ENCODE measurements around the gene RNF32.
"Not testable (repeated sequence)": the region's sequence is repeated elsewhere in the genome, so short reads cannot be mapped to it uniquely, and the experiment has no call there.

RNF32 gene

DNA sequence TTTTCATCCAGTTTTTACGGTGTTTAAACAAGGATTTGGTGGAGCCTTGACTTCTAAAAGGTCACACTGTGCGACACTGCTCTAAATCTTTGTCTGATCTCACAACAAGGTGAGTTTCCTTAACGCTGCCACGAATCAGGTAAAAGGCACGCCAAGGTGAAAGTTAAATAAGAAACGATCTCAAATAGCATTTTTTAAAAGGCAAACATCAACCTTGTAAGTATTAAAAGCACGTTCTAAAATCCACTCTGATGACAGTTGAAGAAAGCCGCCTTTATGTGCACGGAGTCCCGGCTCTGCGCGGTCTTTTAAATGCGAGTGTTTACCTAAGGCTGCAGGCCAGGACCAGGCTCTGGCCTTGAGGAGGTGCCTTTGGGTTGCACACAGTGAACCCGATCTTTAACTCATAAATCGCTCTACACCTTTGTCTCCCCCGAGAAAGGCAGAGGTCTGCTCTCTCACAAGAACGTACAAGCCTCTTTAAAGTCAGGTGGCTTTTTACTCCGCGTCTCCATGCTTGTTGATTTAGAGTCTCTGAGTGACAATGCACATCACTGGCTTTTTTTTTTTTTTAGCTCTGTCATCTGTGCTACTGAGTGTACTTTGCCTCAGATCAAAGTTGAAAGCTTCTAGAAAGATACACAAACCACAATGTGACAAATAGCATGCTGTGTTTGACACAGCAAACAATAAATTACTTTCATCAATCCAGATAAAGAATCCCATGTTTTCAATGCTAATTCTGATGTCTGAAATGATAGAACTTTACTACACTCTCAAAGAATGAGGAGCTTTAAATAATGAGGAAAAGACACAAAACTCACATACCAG, 25.9 kb upstream of the RNF32 start:
- DNase-seq: no peak

DNA sequence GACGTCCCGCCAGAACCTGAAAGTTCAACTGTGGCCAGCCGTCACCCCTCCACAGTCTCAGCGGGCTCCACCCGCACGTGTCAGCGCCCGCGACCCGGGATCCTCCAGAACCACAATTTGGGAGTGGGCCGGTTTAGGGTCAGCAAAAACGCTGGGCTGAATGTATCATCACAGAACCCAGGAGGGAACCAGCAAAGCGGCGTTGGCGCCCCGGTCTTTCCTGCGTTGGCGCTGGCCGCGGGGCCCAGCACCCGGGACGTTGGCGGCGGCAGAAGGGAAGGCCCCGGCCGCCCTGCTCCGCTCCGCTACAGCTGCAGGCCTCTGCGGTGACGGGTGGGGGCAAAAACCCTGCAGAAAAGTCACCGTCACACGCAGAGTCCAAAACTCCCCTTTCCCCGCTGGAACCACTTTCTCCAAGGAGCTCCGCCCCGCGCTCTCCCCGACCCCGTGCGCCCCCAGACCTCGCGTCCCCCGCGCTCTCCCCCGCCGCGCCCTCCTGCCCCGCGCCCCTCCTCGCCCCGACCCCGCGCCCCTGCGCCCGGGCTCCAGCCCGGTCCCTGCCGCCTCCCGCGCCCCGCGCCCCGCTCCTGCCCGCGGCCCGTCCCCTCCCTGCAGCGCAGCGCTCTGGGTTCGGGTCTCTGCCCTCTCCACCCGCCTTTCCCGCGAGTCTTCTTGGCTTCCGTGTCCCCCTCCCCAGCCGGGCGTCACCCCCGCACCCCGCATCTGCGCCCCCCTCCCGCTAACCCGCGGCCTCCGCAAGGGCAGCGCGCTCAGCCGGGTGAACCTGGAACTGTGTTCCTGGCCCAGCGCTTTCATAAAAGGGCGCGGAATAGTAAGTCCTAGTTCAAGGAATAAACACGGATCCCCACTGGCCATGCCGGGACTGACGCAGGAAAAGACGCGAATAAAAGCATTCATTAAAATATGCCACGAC, 24.0 kb upstream of the RNF32 start:
- no peak for DNase-seq

DNA sequence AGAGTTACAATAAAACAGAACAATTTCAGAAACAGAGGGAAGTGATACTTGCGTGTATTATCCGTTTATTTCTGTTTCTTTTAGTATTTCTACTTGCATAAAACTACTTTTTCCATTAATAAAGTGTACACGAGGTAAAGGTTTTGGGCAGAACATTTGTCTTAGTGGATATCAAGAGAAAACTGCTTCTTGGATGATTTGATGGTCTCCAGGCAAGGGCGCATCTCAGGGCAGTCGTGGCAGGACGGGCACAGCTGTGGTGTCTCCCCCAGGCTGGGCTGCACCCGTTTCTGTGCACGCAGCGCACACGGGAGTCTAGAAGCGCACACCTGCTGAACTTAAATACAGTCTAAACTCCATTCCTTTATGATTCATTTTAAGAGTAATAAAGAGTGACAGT, 23.4 kb upstream of the RNF32 start:
- no peak for DNase-seq

DNA sequence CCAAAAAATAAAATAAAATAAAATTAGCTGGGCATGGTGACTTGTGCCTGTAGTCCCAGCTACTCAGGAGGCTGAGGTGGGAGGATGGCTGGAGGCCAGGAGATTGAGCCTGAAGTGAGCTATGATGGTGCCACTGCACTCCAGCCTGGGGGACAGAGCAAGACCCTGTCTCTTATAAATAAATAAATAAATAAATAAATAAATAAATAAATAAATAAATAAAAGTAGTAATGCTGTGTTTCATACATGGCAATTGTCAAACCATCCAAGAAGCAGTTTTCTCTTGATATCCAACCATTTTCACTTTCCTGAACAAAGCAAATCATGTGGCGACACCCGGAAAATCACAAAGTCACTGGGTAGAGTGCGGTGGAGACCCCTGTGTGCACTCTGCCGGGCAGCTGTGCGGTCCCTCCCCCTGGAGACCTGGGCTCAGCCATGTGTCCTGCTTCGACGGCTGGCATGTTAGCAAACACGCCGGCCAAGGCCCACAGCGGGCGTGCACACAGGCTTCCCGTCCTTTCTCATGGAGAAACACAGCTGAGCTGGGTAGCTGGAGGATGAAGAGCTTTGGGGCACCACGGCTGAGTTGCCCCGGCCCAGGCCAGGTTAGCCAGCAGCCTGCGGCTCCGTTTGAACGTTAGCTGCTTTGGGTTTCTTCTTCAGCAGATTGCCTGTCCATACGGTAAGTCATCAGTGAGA, 22.3 kb upstream of the RNF32 start:
- no peak for DNase-seq

DNA sequence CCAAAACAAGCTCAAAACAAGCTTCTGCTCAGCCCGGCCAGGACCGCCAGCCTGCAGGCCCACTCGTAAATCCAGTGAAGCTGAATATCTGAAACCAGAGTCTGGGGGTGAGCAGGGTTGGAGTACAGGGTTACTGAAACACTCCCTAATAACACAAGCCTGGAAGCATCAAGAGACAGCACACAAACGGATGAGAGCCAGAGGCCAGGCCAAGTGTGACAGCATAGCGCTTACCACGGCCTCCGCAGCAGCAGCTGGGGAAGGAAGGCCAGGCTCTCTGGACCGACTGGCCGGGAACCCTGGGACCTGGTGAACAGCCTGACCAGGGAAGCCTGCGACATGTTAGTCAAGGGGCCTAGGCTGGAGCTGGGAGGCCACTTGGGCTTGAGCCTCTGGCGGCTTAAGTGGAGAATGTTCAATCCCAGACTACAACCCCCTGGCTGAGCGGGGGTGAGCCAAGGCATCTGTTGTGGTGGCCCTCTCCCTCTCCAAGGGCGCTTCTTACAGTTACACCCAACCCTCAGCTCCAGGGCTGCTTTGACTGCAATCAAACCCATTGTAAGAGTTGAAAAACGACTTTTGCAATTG, 21.7 kb upstream of the RNF32 start:
- no peak for DNase-seq

DNA sequence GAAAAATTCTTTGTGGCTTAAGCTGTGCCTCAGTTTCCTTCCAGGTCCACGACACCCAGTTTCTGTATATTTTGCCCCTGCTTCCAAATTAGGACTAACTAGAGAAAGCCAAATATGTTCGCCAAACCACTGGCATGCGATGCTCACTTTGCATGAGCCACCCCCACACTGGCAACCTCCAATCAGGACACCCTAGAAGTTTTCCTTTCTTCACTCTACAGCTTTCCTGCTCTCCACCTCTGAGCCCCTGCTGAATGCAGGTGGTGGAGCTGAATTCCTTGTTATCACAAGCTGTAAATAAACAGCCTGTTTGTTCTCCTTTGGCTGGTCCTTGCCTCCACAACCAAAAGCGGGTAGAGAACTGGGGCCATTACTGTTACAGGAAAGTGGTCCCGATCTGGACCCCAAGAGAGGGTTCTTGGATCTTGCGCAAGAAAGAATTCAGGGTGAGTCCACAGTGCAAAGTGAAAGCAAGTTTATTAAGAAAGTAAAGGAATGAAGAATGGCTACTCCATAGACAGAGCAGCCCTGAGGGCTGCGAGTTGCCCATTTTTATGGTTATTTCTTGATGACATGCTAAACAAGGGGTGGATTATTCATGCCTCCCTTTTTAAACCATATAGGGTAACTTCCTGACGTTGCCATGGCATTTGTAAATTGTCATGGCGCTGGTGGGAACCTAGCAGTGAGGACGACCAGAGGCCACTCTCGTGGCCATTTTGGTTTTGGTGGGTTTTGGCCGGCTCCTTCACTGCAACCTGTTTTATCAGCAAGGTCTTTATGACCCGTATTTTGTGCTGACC, 20.9 kb upstream of the RNF32 start:
- DNase-seq: not testable (repeated sequence)

- DNase-seq: no peak
Measured at GRCh38 chr7:156620291-156620675, 20.3 kb upstream of the RNF32 start.

DNA sequence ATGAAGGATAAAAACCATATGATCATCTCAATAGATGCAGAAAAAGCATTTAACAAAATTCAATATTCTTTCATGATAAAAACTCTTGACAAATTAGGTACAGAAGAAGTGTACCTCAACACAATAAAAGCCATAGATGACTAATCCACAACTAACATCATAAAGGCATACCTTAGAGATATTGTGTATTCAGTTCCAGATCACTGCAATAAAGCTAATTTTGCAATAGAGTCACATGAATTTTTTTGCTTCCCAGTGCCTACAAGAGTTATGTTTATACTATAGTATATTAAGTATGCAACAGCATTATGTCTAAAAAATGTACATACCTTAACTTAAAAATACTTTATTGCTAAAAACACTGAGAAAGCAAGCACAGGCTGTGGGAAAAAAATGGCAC, 18.9 kb upstream of the RNF32 start:
- DNase-seq: no peak

DNA sequence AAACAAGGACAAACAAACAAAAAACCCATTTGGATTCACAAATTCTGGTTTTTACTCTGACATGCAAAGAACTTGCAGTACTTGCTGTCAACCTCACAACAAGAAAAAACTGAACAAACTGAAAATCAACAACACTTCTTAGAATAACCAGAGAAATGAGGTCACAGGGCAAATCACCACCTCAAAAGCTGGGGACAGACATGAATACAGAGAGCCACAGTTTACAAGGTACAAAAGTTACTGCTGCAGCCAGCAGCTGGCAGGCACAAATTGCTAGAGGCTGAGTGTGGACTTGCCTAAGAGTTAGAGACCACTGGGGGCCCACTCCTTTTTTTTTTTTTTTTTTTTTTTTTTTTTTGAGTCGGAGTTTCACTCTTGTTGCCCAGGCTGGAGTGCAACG, 15.0 kb upstream of the RNF32 start:
- no peak for DNase-seq

DNA sequence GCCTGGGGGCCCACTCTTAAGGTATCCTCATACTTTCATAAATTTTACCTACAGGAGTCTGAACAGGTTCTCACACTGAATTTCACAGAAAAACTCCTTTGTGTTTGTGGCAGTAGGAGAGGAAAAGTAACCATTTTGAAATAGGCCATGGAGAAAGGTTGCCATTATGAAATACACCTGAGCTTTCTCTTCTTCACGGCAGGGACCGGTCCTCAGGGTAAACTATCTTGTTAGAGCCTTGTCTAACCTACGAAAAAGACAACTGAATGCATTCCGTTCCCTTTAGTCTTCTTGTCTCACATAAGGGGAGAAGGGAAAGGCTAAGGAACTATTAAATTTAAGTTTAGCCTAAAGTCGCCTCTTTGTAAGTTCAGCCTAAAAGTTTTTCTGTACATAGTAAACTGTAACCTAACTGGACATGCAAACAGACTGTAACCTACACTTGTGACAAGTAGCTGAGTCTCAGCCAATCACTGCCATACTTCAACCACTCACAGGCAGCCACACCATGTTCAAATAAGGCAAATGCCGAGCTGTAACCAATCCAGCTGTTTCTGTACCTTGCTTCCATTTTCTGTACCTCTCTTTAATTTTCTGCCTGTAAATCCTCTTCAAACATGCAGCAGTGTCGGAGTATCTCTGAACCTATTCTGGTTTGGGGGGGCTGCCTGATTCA, 14.2 kb upstream of the RNF32 start:
- no peak for DNase-seq

DNA sequence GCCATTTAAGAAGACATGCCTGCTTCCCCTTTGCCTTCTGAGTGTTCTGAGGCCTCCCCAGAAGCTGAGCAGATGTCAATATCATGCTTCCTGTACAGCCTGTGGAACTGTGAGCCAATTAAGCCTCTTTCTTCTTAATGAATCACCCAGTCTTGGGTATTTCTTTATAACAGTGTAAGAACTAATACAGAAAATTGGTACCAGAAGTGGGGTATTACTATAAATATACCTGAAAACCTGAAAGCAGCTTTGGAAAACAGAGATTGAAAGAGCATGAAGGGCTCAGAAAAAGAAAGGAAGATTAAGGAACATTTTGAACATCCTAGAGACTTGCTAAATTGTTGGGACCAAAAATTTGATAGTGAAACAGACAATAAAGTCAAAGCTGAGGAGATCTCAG, 12.0 kb upstream of the RNF32 start:
- no peak for DNase-seq

DNA sequence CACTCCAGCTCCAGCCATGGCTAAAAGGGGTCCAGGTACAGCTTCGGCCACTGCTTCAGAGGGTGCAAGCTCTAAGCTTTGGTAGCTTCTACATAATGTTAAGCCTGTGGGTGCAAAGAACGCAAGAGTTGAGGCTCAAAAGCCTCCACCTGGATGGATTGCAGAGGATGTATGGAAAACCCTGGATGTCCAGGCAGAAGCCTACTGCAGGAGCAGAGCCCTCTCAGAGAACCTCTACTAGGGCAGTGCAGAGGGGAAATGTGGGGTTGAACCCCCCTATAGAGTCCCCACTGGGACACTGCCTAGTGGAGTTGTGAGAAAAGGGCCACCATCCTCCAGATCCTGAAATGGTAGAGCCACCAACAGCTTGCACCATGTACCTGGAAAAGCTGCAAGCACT, 10.7 kb upstream of the RNF32 start:
- DNase-seq: no peak

DNA sequence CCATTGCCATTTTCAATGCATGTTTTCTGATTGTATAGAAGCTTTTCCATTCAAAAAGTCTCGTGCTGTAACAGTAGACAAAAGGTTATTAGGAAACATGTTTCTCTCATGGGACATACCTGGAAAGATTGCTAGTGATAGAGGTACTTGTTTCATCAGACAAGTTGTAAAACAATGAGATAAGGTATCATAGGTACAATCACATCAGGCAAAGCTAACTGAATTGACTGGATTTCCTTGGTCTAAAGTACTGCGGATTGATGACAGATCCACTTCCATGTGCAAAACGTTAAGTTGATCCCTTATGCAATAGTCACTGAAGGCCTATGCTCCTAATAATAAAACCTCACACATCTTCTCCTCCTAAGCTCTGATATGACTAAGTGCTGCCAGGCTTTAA, 6.5 kb upstream of the RNF32 start:
- no peak for DNase-seq

DNA sequence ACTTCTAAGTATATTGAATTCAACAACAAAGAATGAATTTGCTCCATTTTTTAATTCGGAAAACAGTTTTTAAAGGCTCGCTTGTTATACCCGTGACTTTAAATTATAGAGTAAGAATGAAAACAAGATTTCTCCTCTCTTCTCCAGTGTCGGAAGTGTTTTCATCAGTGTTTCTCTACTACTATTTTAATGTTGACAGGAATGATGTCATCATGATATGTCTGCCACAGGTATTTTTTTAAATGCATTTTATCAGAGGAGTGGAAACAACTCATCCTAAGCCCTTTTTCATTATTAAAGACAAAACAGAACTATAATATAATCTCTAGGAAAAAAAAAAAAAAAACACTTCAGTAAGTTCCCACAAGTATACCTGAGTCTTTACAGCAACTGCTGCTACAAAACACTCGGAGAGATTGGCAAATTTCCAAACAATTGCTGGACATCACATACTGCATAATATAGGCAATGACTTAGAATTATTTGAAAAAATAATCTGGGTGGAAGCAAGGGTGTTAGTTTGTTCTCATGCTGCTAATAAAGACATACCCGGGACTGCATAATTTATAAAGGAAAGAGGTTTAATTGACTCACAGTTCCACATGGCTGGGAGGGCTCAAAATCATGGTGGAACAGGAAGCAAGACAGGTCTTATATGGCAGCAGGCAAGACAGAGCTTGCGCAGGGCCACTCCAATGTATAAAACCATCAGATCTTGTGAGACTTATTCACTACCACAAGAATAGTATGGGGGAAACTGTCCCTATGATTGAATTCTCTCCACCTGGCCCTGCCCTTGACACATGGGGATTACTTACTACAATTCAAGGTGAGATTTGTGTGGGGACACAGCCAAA, 4.8 kb upstream of the RNF32 start:
- no peak for DNase-seq

- not testable (repeated sequence) for DNase-seq
Measured at GRCh38 chr7:156637093-156637492, 3.5 kb upstream of the RNF32 start.

DNA sequence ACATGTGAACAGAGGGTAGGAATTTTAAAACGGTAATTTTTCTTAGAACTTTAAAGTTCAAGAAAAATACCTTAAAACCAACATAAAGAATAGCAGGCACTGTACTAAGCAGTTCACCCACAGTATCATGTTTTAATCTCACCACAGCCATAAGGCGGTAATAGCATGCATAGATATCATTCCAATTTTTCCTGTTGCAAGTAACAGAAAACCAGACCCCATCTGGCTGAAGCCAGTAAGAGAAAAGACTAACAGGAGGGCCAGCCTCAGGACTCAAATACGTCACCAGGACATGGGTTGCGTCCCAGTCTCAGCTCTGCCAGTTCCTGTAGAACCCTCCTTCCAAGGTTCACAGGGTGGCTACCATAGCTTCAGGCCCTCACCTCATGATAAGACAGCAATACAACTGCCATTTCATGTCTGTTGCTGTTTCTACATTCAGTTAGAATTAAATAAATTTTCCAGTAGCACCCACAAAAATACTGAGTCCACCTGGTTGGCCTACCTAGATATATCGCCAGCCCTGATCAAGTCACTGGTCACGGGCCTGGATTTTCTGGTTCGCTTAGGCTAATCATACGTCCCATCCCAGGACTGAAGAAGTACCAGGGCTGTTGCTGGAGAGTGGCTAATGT, 2.0 kb upstream of the RNF32 start:
- no peak for DNase-seq

DNA sequence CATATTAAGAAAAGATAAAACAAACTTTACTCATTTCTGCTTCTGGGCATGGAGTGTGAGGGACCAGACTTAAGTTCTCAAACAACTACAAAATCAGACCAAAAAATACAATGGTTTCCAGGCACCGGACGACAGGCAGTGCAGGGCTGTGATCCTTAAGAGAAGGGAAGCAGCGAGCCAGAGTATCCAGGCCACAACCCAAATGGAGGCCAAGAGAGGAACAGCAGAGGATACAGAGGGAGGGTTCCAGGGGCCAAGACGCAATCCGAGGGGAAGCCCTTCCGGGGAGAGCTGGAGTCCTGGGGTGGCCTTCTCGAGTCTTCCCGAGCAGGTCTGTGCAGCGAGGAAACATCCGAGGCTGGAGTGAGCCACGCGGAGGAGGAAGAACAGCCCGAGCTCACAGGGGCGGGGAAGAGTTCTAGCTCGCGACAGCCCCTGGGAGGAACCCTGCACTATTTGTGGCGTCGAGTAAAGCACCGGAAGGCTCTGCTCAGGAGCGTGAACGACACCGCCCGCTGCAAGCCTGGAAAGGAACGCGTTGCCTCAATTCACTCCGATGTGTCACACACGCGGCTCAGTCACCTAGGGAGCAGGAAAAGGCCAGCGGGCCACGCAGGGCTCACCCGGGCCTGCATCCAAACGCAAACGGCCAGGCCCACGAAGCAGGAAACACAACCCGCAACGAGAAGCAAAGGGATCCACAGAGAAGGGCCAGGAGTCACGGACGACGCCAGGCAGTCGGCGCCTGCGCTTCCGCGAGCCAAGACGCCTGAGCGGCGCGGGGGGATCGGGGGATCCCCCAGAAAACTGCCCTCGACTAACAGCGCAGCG, 933 bp upstream of the RNF32 start:
- no peak for DNase-seq

DNA sequence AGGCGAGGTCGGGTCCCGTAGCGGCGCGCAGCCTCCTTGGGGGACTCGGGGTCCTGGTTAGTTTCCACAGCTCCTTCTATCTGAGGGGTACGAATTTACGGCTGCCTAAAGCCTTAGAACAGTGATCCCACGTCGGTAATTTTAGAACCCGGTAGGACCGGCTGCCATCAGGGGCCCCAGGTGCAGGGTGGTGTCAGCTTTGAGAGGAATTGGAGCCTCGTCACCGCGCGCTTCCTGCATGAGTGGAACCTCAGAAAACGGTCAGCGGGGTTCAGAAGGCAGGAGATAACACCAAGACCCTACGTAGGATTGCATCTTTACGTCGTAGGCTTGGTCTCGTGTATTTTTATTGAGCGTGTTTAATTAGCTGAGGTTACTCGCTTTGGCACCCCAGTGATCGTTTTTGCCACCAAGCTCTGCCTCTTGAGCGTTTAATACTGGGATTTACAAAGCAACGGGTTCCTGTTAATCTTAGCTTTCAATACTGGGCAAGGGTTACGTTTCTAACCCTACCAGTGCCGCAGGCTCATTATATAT, 443 bp downstream of the RNF32 start:
- DNase-seq: no peak
